ENCODE results near the gene CENPN.

CENPN gene

GRCh38 chr16:81081014-81081413 is 74.0 kb downstream of the CENPN start:
- Histone ChIP-seq H3K36me3 (ENCODE audit: insufficient read depth, low read length) (peaks cover 21% of the 10 kb centered on the region), H2AFZ (ENCODE audit: low read depth, low read length) (no peak overlapping the region), H3K27me3 (ENCODE audit: insufficient read depth, low read length) (no peaks in the 10 kb centered on the region), H3K9me3 (ENCODE audit: low read length) (no peaks in the 10 kb centered on the region), H3K4me1 (ENCODE audit: insufficient read depth, low read length) (peaks cover 10% of the 10 kb centered on the region), H3K4me3 (ENCODE audit: low read length) (no peak overlapping the region)
